Left kidney (tissue), 2 donors: ENCODE results near the gene ACSF3. TPM values are rescaled to one million over a fixed set of nuclear protein-coding genes. Genes with fewer than 3 reads are reported as not detected.
"Not testable (repeated sequence)": the region's sequence is repeated elsewhere in the genome, so short reads cannot be mapped to it uniquely, and the experiment has no call there.

Experiments used
- DNase-seq: peaks from one replicate; pipeline ENCODE4 v3.0.0-alpha.2; 2013
- polyA plus RNA-seq: library from polyadenylated mRNA; unstranded; fragments of 120-200 nt; gene quantifications from one replicate; pipeline ENCODE4 v1.2.1, GENCODE V29; 2013; ENCODE audit not compliant: insufficient read length

ACSF3 gene
- polyA plus RNA-seq, 1 donor = 30.5 TPM

- no peak for DNase-seq
These were observed 80.6 kb downstream of the ACSF3 start for GRCh38 chr16:89174055-89174827.

GRCh38 chr16:89174877-89175276, 81.2 kb downstream of the ACSF3 start:
- no peak for DNase-seq

GRCh38 chr16:89175280-89176146, 81.9 kb downstream of the ACSF3 start:
- no peak for DNase-seq

GRCh38 chr16:89176147-89176690, 82.6 kb downstream of the ACSF3 start:
- DNase-seq = no peak

- no peak for DNase-seq
These were observed 83.1 kb downstream of the ACSF3 start for GRCh38 chr16:89176717-89177116.

DNA sequence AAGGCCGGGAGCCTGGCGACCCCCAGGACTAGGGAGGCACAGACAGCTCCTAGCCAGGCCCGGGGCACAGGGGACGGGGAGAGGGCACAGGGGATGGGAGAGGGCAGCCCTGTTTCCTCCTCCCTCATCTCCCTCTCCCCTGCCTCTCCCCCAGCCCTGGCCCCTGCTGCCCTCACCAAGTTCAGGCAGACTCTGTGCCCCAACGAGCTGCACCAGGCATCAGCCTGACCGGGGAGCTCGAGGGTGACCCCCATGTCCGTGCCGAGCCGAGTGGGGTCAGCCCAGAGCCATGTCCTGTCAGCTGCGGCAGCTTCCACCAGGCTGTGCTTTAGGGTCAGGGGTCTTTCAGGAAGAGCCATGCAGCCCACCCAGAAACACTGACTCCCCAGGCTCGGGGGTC, 83.8 kb downstream of the ACSF3 start:
- DNase-seq = no peak

- DNase-seq = no peak
These were observed 84.9 kb downstream of the ACSF3 start for GRCh38 chr16:89178453-89179147.

GRCh38 chr16:89179148-89179484, 85.5 kb downstream of the ACSF3 start:
- no peak for DNase-seq

DNA sequence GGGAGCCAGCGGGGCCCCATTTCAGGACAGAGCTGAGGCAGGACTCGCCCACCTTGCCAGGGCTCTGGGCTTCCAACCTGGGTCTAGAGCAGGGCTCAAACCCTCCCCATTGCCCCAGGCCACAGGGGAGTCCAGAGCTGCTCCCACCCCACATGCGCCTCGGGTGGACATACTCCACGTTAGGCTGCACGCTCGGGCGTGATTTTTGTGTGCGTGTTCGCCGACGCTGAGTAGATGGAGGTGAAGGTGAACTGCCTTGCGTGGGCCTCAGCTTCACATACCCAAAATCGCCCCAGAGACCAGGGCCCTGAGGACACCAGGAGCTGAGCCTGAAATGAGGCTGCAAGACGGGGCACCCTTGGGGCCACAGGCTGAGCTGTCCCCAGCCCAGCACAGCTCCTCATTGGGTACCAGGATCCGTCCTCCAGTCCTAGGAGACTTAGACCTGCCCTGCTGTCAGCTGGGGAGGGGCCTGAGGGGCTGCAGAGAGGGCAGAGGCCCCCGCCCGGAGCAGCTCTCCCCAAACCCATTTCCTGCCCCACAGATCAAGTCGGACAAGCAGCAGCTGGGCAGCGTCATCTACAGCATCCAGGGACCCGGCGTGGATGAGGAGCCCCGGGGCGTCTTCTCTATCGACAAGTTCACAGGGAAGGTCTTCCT, 86.1 kb downstream of the ACSF3 start:
- DNase-seq = no peak

GRCh38 chr16:89183463-89183862, 89.8 kb downstream of the ACSF3 start:
- no peak for DNase-seq

DNA sequence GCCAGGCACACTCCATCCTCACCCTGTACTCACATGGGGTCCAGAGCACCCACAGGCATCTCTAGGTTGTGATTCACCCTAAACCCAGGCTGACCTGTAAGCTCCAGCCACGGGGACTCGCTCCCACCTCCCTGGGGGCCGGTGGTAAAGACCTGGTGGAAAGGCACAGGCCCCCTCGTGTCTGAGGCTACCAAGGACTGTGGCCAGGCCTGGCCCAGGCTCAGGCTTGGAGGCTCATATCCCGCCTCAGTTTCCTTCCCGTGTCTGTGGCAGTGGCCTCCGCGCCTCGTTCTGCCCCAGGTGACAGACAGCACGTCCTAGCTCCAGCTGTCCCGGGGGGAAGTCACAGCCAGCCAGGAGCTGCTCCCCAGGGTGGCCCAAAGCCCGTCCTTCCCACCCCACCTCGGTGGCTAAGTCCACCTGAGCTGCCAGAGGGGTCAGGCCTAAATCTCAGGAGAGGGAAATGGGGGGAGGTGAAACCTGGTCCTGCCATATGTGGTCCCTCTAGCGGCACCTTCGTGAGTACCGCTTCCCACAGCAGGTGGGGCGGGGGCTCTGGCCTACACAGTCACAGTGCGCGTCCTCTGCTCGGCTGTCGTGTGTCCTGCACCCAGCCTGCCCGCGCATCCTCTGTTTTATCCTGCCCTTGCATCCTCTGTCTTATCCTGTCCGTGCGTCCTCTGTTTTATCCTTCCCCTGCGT, 90.5 kb downstream of the ACSF3 start:
- DNase-seq = no peak

- DNase-seq = no peak
These were observed 91.0 kb downstream of the ACSF3 start for GRCh38 chr16:89184677-89184932.

- no peak for DNase-seq
These were observed 91.5 kb downstream of the ACSF3 start for GRCh38 chr16:89184933-89185794.

- DNase-seq = not testable (repeated sequence)
These were observed 92.4 kb downstream of the ACSF3 start for GRCh38 chr16:89185887-89186592.

DNA sequence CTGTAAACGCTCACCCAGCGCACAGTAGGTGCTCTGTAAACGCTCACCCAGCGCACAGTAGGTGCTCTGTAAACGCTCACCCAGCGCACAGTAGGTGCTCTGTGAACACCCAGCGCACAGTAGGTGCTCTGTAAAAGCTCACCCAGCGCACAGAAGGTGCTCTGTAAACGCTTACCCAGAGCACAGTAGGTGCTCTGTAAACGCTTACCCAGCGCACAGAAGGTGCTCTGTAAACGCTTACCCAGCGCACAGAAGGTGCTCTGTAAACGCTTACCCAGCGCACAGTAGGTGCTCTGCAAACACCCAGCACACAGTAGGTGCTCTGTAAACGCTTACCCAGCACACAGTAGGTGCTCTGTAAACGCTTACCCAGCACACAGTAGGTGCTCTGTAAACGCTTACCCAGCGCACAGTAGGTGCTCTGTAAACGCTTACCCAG, 93.0 kb downstream of the ACSF3 start:
- DNase-seq = not testable (repeated sequence)

- no peak for DNase-seq
These were observed 93.5 kb downstream of the ACSF3 start for GRCh38 chr16:89187032-89187769.

GRCh38 chr16:89187770-89188392, 94.2 kb downstream of the ACSF3 start:
- no peak for DNase-seq
